Non-pigmented ciliary epithelial cell (primary cell): ENCODE results near the gene ZNF317.

Source experiments
- DNase-seq: peaks from one replicate; pipeline ENCODE4 v3.0.0-alpha.2; 2010; ENCODE audit warnings: low read depth

The ZNF317 gene

GRCh38 chr19:9140159-9140874 is at the start of gene ZNF317:
TSS of gene ZNF317 (plus strand) at chr19:9140397. CDS start at chr19:9156017, 15,620 bp downstream.
- DNase-seq, result peak; percentile 62

DNA sequence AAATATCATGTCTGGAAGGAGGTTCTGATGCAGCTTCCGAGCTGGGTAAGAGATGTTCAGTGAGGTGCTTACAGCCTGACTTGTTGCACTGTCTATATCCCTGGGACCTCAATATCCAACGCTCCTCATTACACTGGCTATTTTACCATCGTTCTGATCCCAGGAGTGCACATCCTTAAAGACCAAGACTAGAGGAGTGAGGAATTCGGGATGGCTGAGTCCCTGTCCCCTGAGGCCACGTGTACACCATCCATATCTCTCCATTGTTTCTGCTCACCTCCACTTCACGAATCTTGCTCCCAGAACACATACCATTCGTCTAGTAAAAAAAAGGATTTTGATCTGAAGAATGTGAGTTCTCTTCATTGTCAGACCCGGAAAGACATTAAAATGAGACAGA is 32.8 kb upstream of the ZNF317 start, which contains the start of gene OR7G2:
Gene OR7G2, minus strand, starts transcription at position 101 of the 400 bp plus-strand sequence. CDS start 4,232 bp downstream, outside the sequence.
- DNase-seq, result no peak

DNA sequence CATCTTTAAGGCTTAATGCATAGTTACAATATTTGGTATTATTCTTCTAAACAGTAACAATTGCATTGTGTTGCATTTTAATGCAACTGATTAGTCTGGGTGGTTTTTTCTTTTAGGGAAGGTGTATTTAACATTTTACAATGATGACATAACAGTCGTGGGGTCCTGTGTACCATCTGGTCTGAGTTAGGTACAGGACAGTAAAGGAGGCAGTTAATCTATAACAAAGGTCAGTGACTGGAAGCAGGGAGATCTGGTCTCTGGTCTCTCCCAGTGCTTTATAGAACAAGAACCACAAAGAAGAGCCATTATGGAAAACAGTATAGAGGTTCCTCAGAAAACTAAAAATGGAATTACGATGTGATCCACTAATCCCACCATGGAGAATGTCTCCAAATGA is 30.2 kb upstream of the ZNF317 start:
- DNase-seq, result no peak

- DNase-seq, result no peak
Observed at GRCh38 chr19:9115307-9115813, 24.8 kb upstream of the ZNF317 start, which contains the start of gene OR7G1. TSS of gene OR7G1 (minus strand) at chr19:9115763. CDS start at chr19:9115763, 0 bp downstream.

DNA sequence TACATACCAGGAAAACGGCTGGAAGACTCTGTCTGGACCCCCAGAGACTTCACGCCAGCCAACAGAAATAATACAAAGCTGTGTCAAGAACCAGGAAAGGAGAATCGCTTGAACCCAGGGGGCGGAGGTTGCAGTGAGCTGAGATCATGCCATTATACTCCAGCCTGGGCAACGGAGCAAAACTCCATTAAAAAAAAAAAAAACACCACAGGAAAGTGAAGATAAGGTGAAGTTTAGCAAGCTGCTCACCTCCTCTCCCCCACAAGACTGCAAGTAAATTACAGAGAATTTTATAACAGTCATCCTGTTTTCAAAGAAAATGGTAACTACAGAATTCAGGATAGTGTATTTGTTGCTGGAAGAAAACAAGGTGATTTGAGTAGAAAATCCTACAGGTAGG is 23.6 kb upstream of the ZNF317 start:
- DNase-seq, result no peak

- no peak for DNase-seq
Observed at GRCh38 chr19:9126900-9127405, 13.2 kb upstream of the ZNF317 start, which contains the start of gene OR7G3. TSS of gene OR7G3 (minus strand) at chr19:9126950. CDS start at chr19:9126950, 0 bp downstream.

DNA sequence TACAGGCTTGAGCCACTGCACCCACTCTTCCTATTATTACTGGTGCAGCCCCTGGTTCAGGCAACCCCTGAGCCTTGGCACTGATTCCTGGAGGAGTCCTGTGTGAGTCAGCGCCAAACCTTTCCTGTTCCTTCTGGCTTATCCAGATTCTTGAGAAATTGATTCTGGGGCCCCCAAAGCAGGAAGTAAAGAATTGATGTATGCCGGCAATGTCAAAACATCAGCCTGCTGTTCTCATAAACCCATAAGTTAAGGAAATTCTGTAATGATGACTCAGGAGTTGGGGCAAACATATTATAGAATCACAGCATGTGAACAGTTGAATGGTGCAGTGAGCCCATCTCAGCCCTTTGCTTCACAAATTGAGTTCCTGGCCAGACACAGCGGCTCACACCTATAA is 12.0 kb upstream of the ZNF317 start:
- peak; percentile 18 for DNase-seq

DNA sequence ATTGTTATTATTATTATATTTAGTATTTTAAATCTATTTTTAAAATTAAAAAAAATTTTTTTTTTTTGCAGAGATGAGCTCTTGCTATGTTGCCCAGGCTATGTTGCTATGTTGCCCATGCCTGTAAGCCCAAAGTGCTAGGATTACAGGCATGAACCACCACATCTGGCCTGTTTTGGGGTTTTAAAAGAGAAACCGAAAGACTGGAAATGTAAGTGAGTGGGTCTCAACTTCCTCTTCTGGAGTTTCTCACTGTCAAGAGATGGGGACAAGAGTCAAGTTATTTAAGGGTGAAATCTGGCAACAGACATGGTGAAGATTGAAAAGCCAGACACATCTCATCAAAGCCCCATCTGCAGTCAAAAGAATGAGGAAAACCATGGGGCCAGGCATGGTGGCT is 9.2 kb upstream of the ZNF317 start:
- DNase-seq, result no peak

DNA sequence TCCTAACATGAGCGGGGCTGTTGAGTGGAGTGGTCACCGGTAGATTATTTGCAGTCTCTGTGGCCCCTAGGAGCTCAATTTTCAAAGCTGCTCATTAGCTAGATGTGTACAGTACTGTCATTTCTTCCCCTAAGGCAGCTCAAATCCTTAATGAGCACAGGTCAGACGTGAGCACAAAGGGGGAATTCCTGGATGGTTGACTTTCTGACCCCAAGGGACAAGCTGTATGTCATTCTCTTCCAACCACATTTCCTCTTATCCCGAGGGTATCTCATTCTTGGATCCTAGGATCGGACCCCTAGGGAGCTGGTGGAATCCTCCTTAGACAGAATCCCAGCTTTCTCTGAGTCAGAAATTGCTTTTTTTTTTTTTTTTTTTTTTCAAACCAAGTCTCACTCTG is 7.8 kb upstream of the ZNF317 start:
- no peak for DNase-seq

GRCh38 chr19:9139609-9140158 is 513 bp upstream of the ZNF317 start:
- DNase-seq, result no peak

DNA sequence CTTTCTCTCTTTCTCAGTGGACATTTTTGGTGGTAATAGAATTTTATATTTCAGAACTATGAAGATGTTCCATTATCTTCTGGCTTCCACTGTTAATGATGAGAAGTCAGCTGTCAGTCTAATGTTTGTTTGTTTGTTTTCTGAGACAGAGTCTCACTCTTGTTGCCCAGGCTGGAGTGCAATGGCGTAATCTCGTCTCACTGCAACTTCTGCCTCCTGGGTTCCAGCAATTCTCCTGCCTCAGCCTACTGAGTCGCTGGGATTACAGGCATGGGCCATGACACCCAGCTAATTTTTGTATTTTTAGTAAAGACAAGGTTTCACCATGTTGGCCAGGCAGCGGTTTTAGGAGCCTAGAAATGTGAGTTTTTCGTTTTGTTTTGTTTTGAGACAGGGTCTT is 4.7 kb downstream of the ZNF317 start:
- DNase-seq, result no peak

DNA sequence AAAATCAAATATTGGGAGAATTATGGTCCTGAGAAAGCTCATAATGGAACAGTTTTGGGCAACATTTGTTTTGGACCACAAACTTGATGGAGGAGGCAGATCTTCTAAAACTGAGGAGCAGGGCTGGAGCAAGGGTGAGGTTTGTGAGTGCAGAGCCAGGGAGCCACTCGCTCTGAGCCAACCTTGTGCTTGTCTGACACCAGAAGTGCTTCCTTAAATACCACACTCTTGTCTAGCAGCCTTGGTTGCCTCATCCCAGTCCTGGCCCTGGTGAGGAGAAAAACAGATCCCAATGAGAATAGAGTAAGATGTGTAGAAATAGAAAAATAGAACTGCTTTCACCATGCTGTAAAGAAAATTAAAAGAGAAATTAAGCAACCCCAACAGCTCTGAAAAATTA is 6.7 kb downstream of the ZNF317 start:
- DNase-seq, result no peak

DNA sequence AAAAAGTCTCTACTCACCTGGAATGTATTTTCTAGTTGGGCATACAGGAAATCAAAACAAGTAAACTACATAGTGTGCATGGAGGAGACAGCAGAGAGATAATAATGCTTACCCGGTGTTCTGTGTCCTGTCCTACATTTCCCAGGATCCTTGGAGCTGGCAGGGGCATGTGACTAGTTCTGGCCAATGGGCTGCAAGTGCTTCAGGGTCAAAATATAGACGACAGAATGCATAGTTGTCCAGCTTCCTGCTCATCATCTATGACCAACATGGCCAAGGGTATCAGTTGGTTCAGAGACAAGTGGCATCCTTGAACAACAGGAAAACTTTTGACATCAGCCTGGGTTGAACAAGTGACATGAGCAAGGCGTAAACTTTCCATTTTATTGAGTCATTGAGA is 8.5 kb downstream of the ZNF317 start:
- DNase-seq, result no peak

DNA sequence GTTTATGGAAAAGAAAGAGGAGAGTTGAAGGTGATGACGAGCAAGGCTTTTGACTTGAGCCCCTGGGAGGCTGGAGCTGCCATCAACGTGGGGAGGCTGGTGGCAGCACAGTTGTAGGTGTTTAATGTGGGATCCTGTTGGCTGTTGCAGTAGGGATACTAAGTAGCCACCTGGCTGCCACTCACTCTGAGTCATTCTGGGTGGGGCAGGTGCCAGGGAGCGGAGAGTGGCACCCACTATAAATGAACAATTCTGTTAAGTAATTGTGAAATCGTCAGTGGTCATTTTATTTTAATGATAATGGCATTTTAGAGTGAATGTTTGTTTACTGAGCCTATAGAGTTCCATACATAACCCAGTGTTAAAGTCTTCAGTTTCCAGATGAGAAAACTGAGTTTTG is 9.8 kb downstream of the ZNF317 start:
- no peak for DNase-seq

DNA sequence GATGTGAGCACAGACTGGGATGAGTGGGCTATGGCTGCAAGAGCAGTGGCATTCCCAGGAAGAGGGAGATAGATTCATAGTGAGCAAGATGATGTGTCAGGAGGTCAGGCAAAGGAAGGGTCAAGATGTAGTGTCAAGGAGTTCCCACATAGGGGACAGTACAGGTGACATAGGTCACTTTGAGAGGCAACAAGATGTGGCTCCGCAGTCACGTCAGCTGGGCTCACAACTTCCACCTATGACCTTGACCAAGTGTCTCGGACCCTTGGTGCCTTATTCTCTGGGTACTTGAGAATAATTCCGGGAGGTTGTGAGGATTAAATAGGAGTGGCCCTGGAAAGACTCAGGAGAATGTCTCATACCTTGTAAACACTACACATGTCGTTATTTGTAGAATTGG is 10.5 kb downstream of the ZNF317 start:
- DNase-seq, result no peak

DNA sequence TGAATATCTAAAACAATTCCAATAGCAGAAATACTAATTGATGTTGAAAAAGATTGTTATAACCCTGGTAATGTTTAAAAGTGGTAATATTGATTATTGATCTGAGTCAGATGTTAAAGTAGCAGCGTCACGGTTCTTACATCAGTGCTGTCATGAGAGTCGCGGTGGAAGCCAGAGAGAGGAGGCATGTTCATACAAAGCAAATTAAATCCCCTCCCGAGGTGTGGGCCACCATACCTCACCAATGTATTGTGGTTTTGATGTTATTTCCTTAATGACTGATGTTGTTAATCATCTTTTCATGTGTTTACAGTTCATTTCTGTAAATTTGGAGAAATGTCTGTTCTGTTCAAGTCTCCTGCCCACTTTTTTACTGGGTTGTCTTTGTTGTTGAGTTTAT is 11.2 kb downstream of the ZNF317 start:
- DNase-seq, result no peak

GRCh38 chr19:9155591-9155990 is 15.4 kb downstream of the ZNF317 start:
- DNase-seq, result no peak

- DNase-seq, result no peak
Observed at GRCh38 chr19:9156304-9156703, 16.1 kb downstream of the ZNF317 start.

DNA sequence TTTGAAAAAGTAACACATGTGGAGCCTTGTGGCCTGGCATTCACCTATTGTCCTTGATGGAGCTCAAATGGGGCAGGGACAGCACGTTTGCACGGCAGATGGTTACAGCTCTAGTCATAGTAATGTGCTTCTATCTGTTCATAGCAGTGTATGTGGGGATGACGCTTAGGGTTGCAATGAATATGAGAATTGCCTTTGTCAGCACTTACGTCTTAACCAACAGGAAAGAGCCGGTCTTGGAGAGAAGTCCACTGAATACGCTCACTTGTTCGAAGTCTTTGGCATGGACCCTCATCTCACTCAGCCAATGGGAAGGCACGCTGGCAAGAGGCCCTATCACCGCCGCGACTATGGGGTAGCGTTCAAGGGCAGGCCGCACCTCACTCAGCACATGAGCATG is 19.7 kb downstream of the ZNF317 start:
- DNase-seq, result no peak

GRCh38 chr19:9161427-9161826 is 21.2 kb downstream of the ZNF317 start:
- no peak for DNase-seq

DNA sequence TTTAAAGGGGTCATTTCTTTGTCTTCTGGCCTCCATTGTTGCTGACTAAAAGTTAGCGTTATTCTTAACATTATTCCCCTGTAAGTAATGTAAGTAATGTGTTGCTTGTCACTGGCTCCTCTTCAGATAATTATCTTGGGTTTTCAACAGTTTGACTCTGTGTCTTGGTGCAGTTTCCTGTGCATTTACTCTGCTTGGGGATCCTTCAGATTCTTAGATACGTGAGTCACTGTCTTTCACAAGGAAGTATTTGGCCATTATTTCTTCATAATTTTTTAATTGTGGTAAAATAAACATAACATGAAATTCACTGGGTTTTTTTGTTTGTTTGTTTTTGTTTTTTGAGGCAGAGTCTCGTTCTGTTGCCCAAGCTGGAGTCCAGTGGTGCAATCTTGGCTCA is 25.1 kb downstream of the ZNF317 start:
- DNase-seq, result peak; percentile 15

DNA sequence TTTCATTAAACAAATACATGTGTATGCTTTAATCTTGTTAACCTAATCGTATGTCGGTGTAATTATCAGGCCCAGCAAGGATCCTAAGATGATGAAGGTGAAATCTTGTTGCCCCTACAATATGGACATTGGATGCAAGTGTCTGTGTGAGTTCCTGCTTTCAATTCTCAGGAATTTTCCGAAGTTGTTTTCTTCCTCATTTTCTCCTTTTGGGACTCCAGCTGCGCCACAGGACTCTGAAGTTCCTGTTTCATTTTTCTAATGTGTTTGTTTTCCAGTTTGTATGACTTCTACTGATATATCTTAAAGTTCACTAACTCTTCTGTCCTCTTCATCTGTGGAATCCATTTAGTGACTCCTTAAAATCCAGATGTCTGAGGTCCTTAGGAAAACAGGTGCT is 26.6 kb downstream of the ZNF317 start:
- no peak for DNase-seq

DNA sequence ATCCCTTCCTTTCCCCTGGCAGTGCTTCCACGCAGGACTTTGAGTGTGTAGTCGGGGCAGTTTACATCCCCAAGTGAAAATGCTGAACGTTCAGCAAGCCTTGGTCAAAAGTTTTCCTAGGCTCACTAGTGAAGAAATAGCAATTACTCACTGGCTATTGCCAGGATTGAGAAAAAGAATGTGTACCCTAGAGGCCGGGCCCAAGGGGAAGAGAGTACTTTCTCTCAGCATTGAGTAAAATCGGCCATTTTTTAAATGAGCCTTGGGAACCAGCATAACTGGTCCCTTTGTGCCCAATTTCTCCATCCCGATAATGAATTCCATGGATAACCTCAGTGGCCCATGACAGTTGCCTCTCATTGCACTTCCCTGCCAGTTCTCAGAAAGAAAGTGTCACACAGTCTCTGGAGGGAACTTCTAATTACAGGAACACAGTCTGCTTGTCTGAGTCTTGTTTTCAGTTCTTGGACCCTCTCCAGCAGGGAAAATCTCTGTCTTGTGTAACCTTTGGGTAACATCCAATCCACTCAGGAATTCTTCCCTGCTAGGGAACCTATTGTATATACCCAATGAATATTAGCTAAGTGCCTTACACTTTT is 31.3 kb downstream of the ZNF317 start:
- no peak for DNase-seq
